PC-3 (cell line): ENCODE data around the gene CCNI2. TPM values are rescaled to one million over a fixed set of nuclear protein-coding genes. Genes with fewer than 3 reads are reported as not detected.

Source experiments
- ATAC-seq: fragments of 200-7000 bp; cut with Tn5 transposase; 2 replicates; pipeline ENCODE4 v1.9.1; 2020; ENCODE audit warnings: mild to moderate bottlenecking, moderate library complexity
- BruUV-seq: library from RNA; stranded (reverse); fragments of 400-500 nt; replicated peaks from 2 replicates; lab custom pipeline; 2021; lab: Mats Ljungman, UMichigan
- CTCF ChIA-PET: fragments of 300-600 bp; sonication (Branson Sonifier 250); formaldehyde crosslinking; loops from one replicate; lab custom pipeline; 2022; ENCODE audit warnings: antibody characterized with exemption; lab: Charles Lee
- POLR2A ChIA-PET: fragments of 300-600 bp; sonication (Branson Sonifier 250); formaldehyde crosslinking; loops from one replicate; lab custom pipeline; 2022; ENCODE audit warnings: antibody characterized with exemption; ENCODE audit not compliant: unreplicated experiment; lab: Charles Lee
- DNase-seq: peaks from one replicate; pipeline ENCODE4 v3.0.0-alpha.2; 2015
- H2AFZ ChIP-seq: fragments of 300-600 bp; sonication (generic); 2 replicates; pipeline ENCODE4 v1.6.0; 2016; ENCODE audit warnings: antibody characterized with exemption, low read length
- H3F3A ChIP-seq: fragments of 300-600 bp; sonication (generic); one replicate; pipeline ENCODE4 v1.6.0; 2017; ENCODE audit warnings: antibody characterized with exemption, low read length, control low read depth, mild to moderate bottlenecking; ENCODE audit not compliant: unreplicated experiment
- H3K27ac ChIP-seq: fragments of 300-600 bp; sonication (generic); 2 replicates; pipeline ENCODE4 v1.5.1; 2016; ENCODE audit warnings: mild to moderate bottlenecking, low read length
- H3K27me3 ChIP-seq: fragments of 300-600 bp; sonication (generic); 2 replicates; pipeline ENCODE4 v1.6.1; 2016; ENCODE audit warnings: low read length, mixed read lengths
- H3K36me3 ChIP-seq: fragments of 300-600 bp; sonication (generic); 2 replicates; pipeline ENCODE4 v1.6.1; 2016; ENCODE audit warnings: low read depth, mixed run types, low read length, mixed read lengths
- H3K4me1 ChIP-seq: fragments of 300-600 bp; sonication (generic); 2 replicates; pipeline ENCODE4 v1.5.1; 2016; ENCODE audit warnings: low read length; ENCODE audit not compliant: insufficient read depth
- H3K4me2 ChIP-seq: fragments of 300-600 bp; sonication (generic); 2 replicates; pipeline ENCODE4 v1.6.0; 2016; ENCODE audit warnings: low read length
- H3K4me3 ChIP-seq: fragments of 300-600 bp; sonication (generic); 2 replicates; pipeline ENCODE4 v1.5.1; 2016; ENCODE audit warnings: mild to moderate bottlenecking, low read length, mixed read lengths
- H3K79me2 ChIP-seq: fragments of 300-600 bp; sonication (generic); 2 replicates; pipeline ENCODE4 v1.6.1; 2017; ENCODE audit warnings: low read length, mixed read lengths
- H3K9ac ChIP-seq: fragments of 300-600 bp; sonication (generic); 2 replicates; pipeline ENCODE4 v1.6.0; 2016; ENCODE audit warnings: mild to moderate bottlenecking, low read length
- H3K9me2 ChIP-seq: fragments of 300-600 bp; sonication (generic); replicated peaks from 2 replicates; pipeline ENCODE4 v1.6.1; 2016; ENCODE audit warnings: mixed run types, low read length, mixed read lengths
- H3K9me3 ChIP-seq: fragments of 300-600 bp; sonication (generic); 2 replicates; pipeline ENCODE4 v1.6.1; 2016; ENCODE audit warnings: low read length, mixed read lengths
- H4K20me1 ChIP-seq: fragments of 300-600 bp; sonication (generic); 2 replicates; pipeline ENCODE4 v1.6.1; 2016; ENCODE audit warnings: low read length, mixed read lengths
- EZH2 ChIP-seq: fragments of 300-600 bp; sonication (generic); IDR thresholded peaks from one replicate; pipeline ENCODE4 v1.6.1; 2017; ENCODE audit warnings: antibody characterized with exemption, mild to moderate bottlenecking, low read length; ENCODE audit not compliant: unreplicated experiment
- EZH2phosphoT487 ChIP-seq: fragments of 300-600 bp; sonication (generic); IDR thresholded peaks from 2 replicates; pipeline ENCODE4 v1.6.1; 2018; ENCODE audit warnings: mild to moderate bottlenecking, antibody characterized with exemption, low read length, borderline replicate concordance
- intact Hi-C: fragments of 100-400 bp; cut with micrococcal nuclease; formaldehyde crosslinking; loops from 2 replicates; pipeline ENCODE4 v1.9.0; 2023
- total RNA-seq: library from RNA; depleted of rRNA; stranded (reverse); fragments of >200 nt; gene quantifications from 2 replicates; pipeline ENCODE4 v1.2.3, GENCODE V29; 2014
- TF ChIP-seq, protein P1 (sequence below): fragments of 300-600 bp; sonication (generic); conservative IDR thresholded peaks from 2 replicates; pipeline ENCODE4 v1.5.1; 2017; ENCODE audit warnings: antibody characterized with exemption, low read depth, mild to moderate bottlenecking, low read length

CCNI2 gene
- total RNA-seq, 1 experiment from 2014 or later = not detected

- Histone ChIP-seq H3F3A (no peaks in the 10 kb centered on the region), H3K36me3 (no peaks in the 10 kb centered on the region), H3K9me3 (no peaks in the 10 kb centered on the region), H3K79me2 (no peaks in the 10 kb centered on the region), H3K4me2 (no peak overlapping the region), H3K4me1 (no peaks in the 10 kb centered on the region), H3K9ac (no peak overlapping the region), H3K9me2 (no peaks in the 10 kb centered on the region), H3K4me3 (no peak overlapping the region), H4K20me1 (no peaks in the 10 kb centered on the region), H3K27ac (no peak overlapping the region), H2AFZ (no peak overlapping the region), H3K27me3 (no peaks in the 10 kb centered on the region)
- TF ChIP-seq EZH2phosphoT487 = no peak
- TF ChIP-seq EZH2 = no peak
- TF ChIP-seq, protein P1, sequence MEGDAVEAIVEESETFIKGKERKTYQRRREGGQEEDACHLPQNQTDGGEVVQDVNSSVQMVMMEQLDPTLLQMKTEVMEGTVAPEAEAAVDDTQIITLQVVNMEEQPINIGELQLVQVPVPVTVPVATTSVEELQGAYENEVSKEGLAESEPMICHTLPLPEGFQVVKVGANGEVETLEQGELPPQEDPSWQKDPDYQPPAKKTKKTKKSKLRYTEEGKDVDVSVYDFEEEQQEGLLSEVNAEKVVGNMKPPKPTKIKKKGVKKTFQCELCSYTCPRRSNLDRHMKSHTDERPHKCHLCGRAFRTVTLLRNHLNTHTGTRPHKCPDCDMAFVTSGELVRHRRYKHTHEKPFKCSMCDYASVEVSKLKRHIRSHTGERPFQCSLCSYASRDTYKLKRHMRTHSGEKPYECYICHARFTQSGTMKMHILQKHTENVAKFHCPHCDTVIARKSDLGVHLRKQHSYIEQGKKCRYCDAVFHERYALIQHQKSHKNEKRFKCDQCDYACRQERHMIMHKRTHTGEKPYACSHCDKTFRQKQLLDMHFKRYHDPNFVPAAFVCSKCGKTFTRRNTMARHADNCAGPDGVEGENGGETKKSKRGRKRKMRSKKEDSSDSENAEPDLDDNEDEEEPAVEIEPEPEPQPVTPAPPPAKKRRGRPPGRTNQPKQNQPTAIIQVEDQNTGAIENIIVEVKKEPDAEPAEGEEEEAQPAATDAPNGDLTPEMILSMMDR = no peak
- ChIA-PET CTCF (no interaction called here), POLR2A (no interaction called here)
- DNase-seq (no peak), ATAC-seq (no peak)
- intact Hi-C loops = no loop called here
- no TSS peak for BruUV-seq
Measured at GRCh38 chr5:132752581-132753125, 5.4 kb downstream of the CCNI2 start.

DNA sequence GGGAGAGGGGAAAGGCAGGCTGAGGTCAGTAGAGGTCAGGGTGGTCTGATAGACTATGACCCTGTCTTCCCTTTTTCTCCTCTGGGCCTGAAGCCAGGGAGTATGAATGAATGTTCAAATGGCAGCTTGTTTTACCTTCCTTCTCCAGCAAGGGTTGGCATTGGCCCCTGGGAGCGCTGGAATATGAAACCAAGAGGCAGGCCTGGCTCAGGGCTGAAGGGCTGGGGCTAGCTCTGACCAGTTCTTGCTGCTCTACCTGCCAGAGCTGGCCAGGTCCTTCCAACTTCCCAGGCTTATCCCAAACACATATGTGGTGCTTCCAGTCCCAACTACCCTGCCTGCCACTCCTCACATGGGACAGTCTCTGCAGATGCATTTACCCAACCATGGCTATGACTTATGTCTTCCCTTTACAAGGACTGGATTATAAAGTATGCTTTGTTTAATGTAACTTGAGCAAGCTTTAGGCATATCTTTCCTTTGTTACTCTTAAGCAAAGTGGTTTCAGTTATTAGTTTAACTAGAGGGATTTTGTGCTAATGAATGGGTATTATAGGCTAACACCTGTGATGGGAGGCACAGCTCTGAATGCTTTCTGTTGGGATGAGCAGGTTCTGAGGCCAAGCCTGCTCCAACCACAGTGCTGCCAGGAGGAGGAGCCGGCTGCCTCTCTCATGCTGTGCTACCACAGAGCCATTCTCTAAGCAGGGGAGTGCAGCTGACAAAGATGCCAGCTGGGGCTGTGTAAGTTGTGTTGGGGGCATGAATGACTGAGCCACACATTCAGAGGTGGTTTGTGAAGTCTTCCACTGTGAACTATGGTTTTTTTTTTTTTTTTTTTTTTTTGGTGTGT, 6.1 kb downstream of the CCNI2 start:
- ATAC-seq = peak; percentile 24; the same call in 1 of the 2 replicates
- TF ChIP-seq EZH2 = no peak
- TF ChIP-seq EZH2phosphoT487 = no peak
- TF ChIP-seq, protein P1 = no peak

DNA sequence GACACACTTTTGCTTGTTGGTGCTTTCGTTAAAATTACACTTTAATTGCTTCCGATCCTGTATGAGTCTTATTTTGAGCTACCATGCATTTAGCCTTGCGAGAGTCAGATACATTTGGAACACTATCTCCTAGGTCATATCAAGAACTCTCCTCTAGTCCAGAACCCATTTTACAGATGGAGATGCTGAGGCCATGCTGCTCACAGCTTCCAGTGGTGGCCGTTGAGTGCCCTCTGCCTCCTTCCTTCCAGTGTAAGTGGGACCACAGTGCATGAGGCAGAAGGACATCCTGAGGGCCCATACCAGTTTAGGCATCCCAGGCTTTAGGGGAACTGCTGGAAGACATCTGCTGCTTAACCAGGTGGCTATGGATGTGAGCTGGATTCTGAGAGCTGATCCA, 6.9 kb downstream of the CCNI2 start:
- Histone ChIP-seq H3K79me2 (no peaks in the 10 kb centered on the region), H3K9me2 (no peaks in the 10 kb centered on the region), H3K36me3 (no peaks in the 10 kb centered on the region), H3F3A (no peaks in the 10 kb centered on the region), H3K27me3 (no peaks in the 10 kb centered on the region), H3K4me2 (no peak overlapping the region), H3K27ac (no peak overlapping the region), H3K9ac (no peak overlapping the region), H2AFZ (no peak overlapping the region), H3K4me3 (no peak overlapping the region), H4K20me1 (no peaks in the 10 kb centered on the region), H3K4me1 (no peaks in the 10 kb centered on the region), H3K9me3 (no peaks in the 10 kb centered on the region)
- CTCF ChIA-PET = interaction anchor here (0.6 kb wide), 1 partner anchor 39 kb away, joined by 4 read pairs; no protein-coding TSS in a partner anchor
- DNase-seq (no peak), ATAC-seq (no peak)
- no TSS peak for BruUV-seq
- TF ChIP-seq EZH2phosphoT487 = no peak
- intact Hi-C loops = no loop called here
- POLR2A ChIA-PET = no interaction called here

More for the DNA sequence above, 6.1 kb downstream of the CCNI2 start:
- no peaks in the 10 kb centered on the region for H3F3A ChIP-seq
- H3K9me2 ChIP-seq = no peaks in the 10 kb centered on the region
- no peaks in the 10 kb centered on the region for H4K20me1 ChIP-seq
- H3K9me3 ChIP-seq = no peaks in the 10 kb centered on the region
- H2AFZ ChIP-seq = no peak overlapping the region
- BruUV-seq = no TSS peak
- POLR2A ChIA-PET = no interaction called here
- intact Hi-C loops = no loop called here
- no peak overlapping the region for H3K9ac ChIP-seq
- CTCF ChIA-PET = no interaction called here
- H3K79me2 ChIP-seq = no peaks in the 10 kb centered on the region
- H3K27me3 ChIP-seq = no peaks in the 10 kb centered on the region
- no peak overlapping the region for H3K4me3 ChIP-seq
- H3K4me1 ChIP-seq = no peaks in the 10 kb centered on the region
- DNase-seq = no peak
- H3K27ac ChIP-seq = no peak overlapping the region
- no peaks in the 10 kb centered on the region for H3K36me3 ChIP-seq
- H3K4me2 ChIP-seq = no peak overlapping the region
